HepG2 (cell line): ENCODE results near the gene PRCD. TPM values are rescaled to one million over a fixed set of nuclear protein-coding genes. Genes with fewer than 3 reads are reported as not detected.

Experiments
- ARID3A ChIP-seq: IDR thresholded peaks from 2 replicates; pipeline ENCODE4 v1.6.1; 2012; ENCODE audit warnings: low read depth, low read length, improper control_type of control experiment
- HBP1 ChIP-seq: IDR thresholded peaks from 2 replicates; pipeline ENCODE4 v1.6.1; 2016; ENCODE audit warnings: low read depth, control low read depth
- HMGA1 ChIP-seq: sonication (generic); formaldehyde crosslinking; conservative IDR thresholded peaks from 2 replicates; pipeline ENCODE4 v1.4.0; 2020; ENCODE audit warnings: missing genetic modification reagents
- HOXA5 ChIP-seq: sonication (generic); formaldehyde crosslinking; IDR thresholded peaks from 2 replicates; pipeline ENCODE4 v1.4.0; 2020; ENCODE audit warnings: missing genetic modification reagents
- KAT7 ChIP-seq: IDR thresholded peaks from 2 replicates; pipeline ENCODE4 v1.6.1; 2018; ENCODE audit warnings: borderline replicate concordance, missing compliant biosample characterization
- MYC ChIP-seq: sonication (generic); formaldehyde crosslinking; IDR thresholded peaks from 2 replicates; pipeline ENCODE4 v1.9.0; 2021; ENCODE audit warnings: missing genetic modification reagents, borderline replicate concordance
- NFE2 ChIP-seq: sonication (generic); formaldehyde crosslinking; IDR thresholded peaks from 2 replicates; pipeline ENCODE4 v1.4.0; 2020; ENCODE audit warnings: missing genetic modification reagents
- NFRKB ChIP-seq: fragments of 450-650 bp; IDR thresholded peaks from 2 replicates; pipeline ENCODE4 v1.6.1; 2017
- POLR2A ChIP-seq, 2 experiments: IDR thresholded peaks; 2 replicates each; pipeline ENCODE4 v1.6.1; 2011; ENCODE audit warnings: low read depth in 2 of 2, low read length in 2 of 2, mild to moderate bottlenecking in 1 of 2, moderate library complexity in 1 of 2; ENCODE audit not compliant: insufficient read depth in 1 of 2
- PRDM10 ChIP-seq: sonication (generic); formaldehyde crosslinking; IDR thresholded peaks from 2 replicates; pipeline ENCODE4 v1.4.0; 2020; ENCODE audit warnings: low read depth, missing genetic modification reagents
- RFX1 ChIP-seq: fragments of 450-650 bp; IDR thresholded peaks from 2 replicates; pipeline ENCODE4 v1.6.1; 2017
- SALL1 ChIP-seq: sonication (generic); formaldehyde crosslinking; IDR thresholded peaks from 2 replicates; pipeline ENCODE4 v1.8.0; 2022; ENCODE audit warnings: mild to moderate bottlenecking, missing genetic modification reagents
- SIN3A ChIP-seq: IDR thresholded peaks from 2 replicates; pipeline ENCODE4 v1.6.1; 2011; ENCODE audit warnings: low read depth, mild to moderate bottlenecking, control low read depth, low read length, borderline replicate concordance
- SNAPC5 ChIP-seq: sonication (generic); formaldehyde crosslinking; IDR thresholded peaks from 2 replicates; pipeline ENCODE4 v1.8.1; 2023; ENCODE audit warnings: mild to moderate bottlenecking, missing genetic modification reagents, borderline replicate concordance
- SP5 ChIP-seq: IDR thresholded peaks from 2 replicates; pipeline ENCODE4 v1.6.1; 2016; ENCODE audit warnings: low read depth, borderline replicate concordance
- YEATS4 ChIP-seq: sonication (generic); formaldehyde crosslinking; IDR thresholded peaks from 2 replicates; pipeline ENCODE4 v1.4.0; 2020; ENCODE audit warnings: missing genetic modification reagents, borderline replicate concordance
- ZBTB1 ChIP-seq: sonication (generic); formaldehyde crosslinking; IDR thresholded peaks from 2 replicates; pipeline ENCODE4 v1.4.0; 2020; ENCODE audit warnings: missing genetic modification reagents, borderline replicate concordance
- ZBTB7A ChIP-seq: sonication (generic); formaldehyde crosslinking; IDR thresholded peaks from 2 replicates; pipeline ENCODE4 v1.8.0; 2022; ENCODE audit warnings: mild to moderate bottlenecking, missing genetic modification reagents
- ZFY ChIP-seq: sonication (generic); formaldehyde crosslinking; IDR thresholded peaks from 2 replicates; pipeline ENCODE4 v1.4.0; 2020; ENCODE audit warnings: missing genetic modification reagents
- ZGPAT ChIP-seq: IDR thresholded peaks from 2 replicates; pipeline ENCODE4 v1.6.1; 2016; ENCODE audit warnings: mild to moderate bottlenecking
- ZNF10 ChIP-seq: sonication (generic); formaldehyde crosslinking; IDR thresholded peaks from 2 replicates; pipeline ENCODE4 v1.4.0; 2020; ENCODE audit warnings: mild to moderate bottlenecking, low read depth, missing genetic modification reagents, borderline replicate concordance
- ZNF746 ChIP-seq: sonication (generic); formaldehyde crosslinking; IDR thresholded peaks from 2 replicates; pipeline ENCODE4 v1.8.0; 2022; ENCODE audit warnings: mild to moderate bottlenecking, missing genetic modification reagents
- polyA plus RNA-seq, 8 experiments: library from polyadenylated mRNA; depleted of rRNA in 3 of 8; stranded (reverse) in 7 of 8; unstranded in 1 of 8; fragments of >200 nt; fragmentation: Illumina TruSeq in 4 of 8; extraction: Trizol in 4 of 8; gene quantifications; 2 replicates each; pipeline versions ENCODE4 v1.2.1 to v1.2.3, GENCODE V29; 2011 to 2016; ENCODE audit warnings: low read depth in 4 of 8, missing spikeins in 1 of 8, mixed read lengths in 1 of 8; ENCODE audit not compliant: insufficient read depth in 1 of 8
- total RNA-seq, 5 experiments: library from RNA; depleted of rRNA; stranded (reverse); fragments of >200 nt; fragmentation: Illumina TruSeq; extraction: Trizol; gene quantifications; 2 replicates each; pipeline ENCODE4 v1.2.3, GENCODE V29; 2016; ENCODE audit warnings: low read depth in 1 of 5

PRCD gene
- total and polyA plus RNA-seq, 2 of the 13 experiments (the other 11 are each of a cell fraction or from before 2014, with no cell fraction given): 0.51 TPM; not detected in 1

- TF ChIP-seq PRDM10 (CRISPR knock-in tag) (peak; percentile 69; the same call in 1 of the 2 replicates), SP5 (CRISPR knock-in tag) (peak; percentile 53; the same call in 1 of the 2 replicates), ZBTB7A (peak; percentile 56; the same call in 1 of the 2 replicates), MYC (CRISPR knock-in tag) (peak; percentile 59), HOXA5 (peak; percentile 44; the same call in 1 of the 2 replicates), HBP1 (CRISPR knock-in tag) (0 out of 2 replicates have a peak, but pooled peaks have one; percentile 68), NFRKB (no peak), RFX1 (no peak), YEATS4 (CRISPR knock-in tag) (peak; percentile 47; the same call in 1 of the 2 replicates), SALL1 (CRISPR knock-in tag) (peak; percentile 66), SIN3A (peak; percentile 75; the same call in 1 of the 2 replicates), ZNF10 (CRISPR knock-in tag) (no peak), NFE2 (peak; percentile 23; the same call in 1 of the 2 replicates), ZBTB1 (no peak), SNAPC5 (CRISPR knock-in tag) (no peak), HMGA1 (no peak), POLR2A (IDR thresholded peaks at IDR 0.05; ENCODE audit: insufficient read depth in 1 of 2, low read depth in 2 of 2, low read length in 2 of 2) (no peak), ZNF746 (peak; percentile 11; the same call in 1 of the 2 replicates), ZGPAT (CRISPR knock-in tag) (peak; percentile 62), ZFY (CRISPR knock-in tag) (peak; percentile 69), ARID3A (no peak), KAT7 (0 out of 2 replicates have a peak, but pooled peaks have one; percentile 51)
Measured at GRCh38 chr17:76524598-76525512, 15.0 kb upstream of the PRCD start (continued).
